ENCODE measurements around the gene TTC32.
"Not testable (repeated sequence)": the region's sequence is repeated elsewhere in the genome, so short reads cannot be mapped to it uniquely, and the experiment has no call there.

Gene TTC32

GRCh38 chr2:19901442-19902215 lies at the start of gene TTC32:
TSS of gene TTC32 (minus strand) at chr2:19901983. CDS start at chr2:19901854, 129 bp downstream.
- DNase-seq, result peak; percentile 94

DNA sequence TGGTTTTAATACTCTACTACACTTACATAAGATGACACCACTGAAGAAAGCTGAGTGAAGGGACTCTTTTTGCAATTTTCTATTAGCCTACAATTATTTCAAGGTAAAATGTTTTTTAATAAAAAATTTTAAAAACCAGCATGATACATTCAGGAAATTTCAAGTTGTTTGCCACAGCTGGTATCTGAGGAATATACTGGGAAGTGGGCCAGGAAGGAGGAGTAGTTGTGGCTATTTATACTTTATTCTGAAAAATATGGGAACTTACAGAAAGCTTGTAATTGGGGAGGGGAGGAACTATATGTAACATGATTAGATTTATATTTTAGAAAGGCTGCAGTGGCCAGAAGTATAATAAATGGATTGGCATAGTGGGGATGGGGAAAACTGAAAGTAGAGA lies 47.3 kb upstream of the TTC32 start:
- no peak for DNase-seq

GRCh38 chr2:19947184-19947940 lies 45.6 kb upstream of the TTC32 start:
- no peak for DNase-seq

- DNase-seq, result no peak
Observed at GRCh38 chr2:19944205-19944845, 42.5 kb upstream of the TTC32 start.

- DNase-seq, result no peak
Observed at GRCh38 chr2:19943189-19943588, 41.4 kb upstream of the TTC32 start.

- no peak for DNase-seq
Observed at GRCh38 chr2:19942199-19942598, 40.4 kb upstream of the TTC32 start.

- DNase-seq, result no peak
Observed at GRCh38 chr2:19937004-19937403, 35.2 kb upstream of the TTC32 start.

GRCh38 chr2:19936203-19936602 lies 34.4 kb upstream of the TTC32 start:
- DNase-seq, result no peak

DNA sequence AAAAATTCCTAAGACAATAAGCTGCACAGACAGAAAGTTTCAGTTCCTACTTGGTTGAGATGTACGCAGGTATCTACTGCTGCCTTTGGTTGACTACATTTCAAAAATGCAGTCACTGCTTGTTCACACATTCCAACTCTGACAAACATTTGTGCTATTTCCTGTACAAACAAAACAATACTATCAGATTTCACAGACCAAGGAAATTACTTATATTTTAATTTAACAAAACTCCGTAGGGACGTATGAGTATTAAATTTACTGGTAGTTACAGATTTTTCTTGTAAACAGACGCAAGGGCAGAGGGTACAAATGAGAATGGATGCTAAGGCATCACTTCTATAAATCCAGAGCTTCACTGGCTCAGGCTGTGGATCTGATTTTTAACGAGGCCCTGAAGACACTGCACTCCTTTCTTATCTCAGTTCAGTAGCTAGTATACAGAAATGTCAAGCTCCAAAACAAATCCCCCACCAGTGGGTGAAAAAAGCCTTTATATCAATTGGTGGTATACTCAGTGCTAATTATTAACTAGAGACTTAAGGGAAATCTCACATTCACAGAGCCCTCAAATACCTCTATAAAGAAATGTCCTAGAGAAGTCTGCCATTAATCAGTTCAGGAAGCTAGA lies 31.7 kb upstream of the TTC32 start:
- DNase-seq, result no peak

- DNase-seq, result no peak
Observed at GRCh38 chr2:19932928-19933327, 31.1 kb upstream of the TTC32 start.

DNA sequence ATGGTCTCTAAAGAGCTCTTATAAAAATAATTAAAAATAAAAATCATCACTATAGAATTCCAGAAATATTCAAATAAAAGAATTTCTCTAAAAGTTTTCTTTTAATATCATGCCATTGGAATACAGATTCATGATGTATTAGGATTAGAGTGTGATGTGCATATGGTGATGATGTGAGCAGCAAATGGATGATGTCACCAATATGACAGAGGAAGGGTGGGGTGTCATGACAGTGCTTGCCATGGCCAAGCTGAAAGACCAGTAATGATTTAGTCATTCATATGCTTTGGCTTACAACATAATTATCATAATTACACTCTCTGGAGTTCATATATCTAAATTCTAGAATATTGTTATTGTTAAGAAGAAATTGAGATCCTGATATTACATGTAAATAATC lies 27.4 kb upstream of the TTC32 start:
- DNase-seq, result no peak

- DNase-seq, result not testable (repeated sequence)
Observed at GRCh38 chr2:19927816-19928215, 26.0 kb upstream of the TTC32 start.

- not testable (repeated sequence) for DNase-seq
Observed at GRCh38 chr2:19924526-19924925, 22.7 kb upstream of the TTC32 start.

DNA sequence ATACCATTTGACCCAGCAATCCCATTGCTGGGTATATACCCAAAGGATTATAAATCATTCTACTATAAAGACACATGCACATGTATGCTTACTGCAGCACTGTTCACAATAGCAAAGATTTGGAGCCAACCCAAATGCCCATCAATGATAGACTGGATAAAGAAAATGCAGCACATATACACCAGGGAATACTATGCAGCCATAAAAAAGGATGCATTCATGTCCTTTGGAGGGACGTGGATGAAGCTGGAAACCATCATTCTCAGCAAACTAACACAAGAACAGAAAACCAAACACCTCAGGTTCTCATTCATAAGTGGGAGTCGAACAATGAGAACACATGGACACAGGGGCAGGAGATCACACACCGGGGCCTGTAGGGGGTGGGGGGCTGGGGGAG lies 20.4 kb upstream of the TTC32 start:
- not testable (repeated sequence) for DNase-seq

- DNase-seq, result no peak
Observed at GRCh38 chr2:19916385-19916950, 14.7 kb upstream of the TTC32 start.

DNA sequence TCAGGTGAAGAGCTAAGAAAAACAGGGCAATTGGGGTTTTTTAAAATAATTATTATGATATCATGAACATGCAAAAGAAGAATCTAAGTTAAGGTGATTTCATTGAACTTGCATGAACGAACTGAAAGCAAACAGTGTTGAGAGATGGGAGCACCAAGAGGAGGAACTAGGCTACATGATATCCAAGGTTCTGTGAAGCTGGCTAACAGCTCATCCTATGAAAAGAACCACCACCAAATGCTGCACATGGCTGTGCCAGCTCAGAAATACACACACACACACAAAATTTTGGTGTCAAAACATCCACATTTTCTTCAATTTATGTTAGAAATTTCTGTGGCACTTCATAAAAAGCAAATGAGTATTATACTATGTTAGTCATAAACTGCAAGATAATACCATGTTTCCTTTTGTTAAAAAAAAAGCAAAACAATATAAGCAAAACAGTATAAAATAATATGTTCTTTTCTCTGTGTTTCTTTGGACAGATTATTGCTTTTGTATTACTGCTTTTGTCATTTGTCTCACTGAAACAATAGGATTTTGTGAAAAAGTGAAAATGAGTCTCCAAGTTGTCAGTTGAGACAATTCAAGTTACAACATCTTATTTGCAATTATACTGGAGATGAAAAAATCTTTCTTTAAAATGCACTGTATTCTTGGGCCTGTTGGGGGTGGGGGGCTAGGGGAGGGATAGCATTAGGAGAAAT lies 12.6 kb upstream of the TTC32 start:
- DNase-seq, result no peak

- no peak for DNase-seq
Observed at GRCh38 chr2:19911808-19912509, 10.2 kb upstream of the TTC32 start.

DNA sequence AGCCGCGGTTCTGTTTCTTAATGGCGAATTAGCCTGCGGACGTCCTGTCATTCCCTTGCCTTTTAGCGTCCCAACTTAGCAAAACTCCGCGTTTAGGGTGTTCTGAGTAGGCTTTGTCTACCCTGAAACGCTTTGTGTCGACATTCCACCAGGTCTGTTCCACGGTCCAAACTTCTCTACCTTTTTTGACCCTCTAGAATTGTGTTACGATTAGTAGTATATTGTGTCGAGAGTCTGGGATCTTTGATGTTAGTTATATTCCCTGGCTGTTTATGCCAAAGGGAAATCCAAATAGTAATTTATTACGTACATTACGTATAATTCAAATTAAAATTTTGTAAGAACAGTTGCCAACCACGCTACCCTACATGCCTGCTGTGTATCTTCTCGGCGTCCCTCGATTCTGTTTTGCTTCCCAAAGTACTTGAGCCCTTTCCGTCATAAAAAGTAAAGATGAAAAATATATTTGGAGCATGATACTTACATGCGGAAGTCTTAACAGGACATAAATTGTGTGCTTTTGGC lies 495 bp upstream of the TTC32 start:
- DNase-seq, result no peak

DNA sequence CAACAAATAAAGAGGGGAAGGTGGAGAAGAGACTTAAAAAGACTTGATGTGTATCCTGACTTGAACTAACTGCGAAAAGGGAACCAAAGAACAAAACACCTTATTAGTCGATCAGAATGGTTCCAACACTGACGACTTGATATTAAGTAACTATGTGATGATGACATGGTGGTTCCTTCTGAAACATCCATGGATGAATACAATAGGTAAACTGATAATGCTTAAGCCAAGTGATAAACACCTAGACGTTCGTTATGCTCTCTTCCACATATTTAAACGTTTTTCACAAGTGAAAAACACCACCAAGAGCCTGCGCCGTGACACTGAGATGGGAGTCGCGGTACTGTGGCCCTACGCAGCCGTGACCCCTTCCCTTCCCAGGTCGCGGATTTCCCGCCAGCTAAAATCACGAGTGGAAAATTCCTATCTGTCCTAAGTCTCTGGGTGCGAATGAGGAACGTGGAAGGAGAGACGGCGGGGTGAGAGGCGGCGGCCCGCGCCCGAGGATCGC lies 797 bp downstream of the TTC32 start:
- no peak for DNase-seq

DNA sequence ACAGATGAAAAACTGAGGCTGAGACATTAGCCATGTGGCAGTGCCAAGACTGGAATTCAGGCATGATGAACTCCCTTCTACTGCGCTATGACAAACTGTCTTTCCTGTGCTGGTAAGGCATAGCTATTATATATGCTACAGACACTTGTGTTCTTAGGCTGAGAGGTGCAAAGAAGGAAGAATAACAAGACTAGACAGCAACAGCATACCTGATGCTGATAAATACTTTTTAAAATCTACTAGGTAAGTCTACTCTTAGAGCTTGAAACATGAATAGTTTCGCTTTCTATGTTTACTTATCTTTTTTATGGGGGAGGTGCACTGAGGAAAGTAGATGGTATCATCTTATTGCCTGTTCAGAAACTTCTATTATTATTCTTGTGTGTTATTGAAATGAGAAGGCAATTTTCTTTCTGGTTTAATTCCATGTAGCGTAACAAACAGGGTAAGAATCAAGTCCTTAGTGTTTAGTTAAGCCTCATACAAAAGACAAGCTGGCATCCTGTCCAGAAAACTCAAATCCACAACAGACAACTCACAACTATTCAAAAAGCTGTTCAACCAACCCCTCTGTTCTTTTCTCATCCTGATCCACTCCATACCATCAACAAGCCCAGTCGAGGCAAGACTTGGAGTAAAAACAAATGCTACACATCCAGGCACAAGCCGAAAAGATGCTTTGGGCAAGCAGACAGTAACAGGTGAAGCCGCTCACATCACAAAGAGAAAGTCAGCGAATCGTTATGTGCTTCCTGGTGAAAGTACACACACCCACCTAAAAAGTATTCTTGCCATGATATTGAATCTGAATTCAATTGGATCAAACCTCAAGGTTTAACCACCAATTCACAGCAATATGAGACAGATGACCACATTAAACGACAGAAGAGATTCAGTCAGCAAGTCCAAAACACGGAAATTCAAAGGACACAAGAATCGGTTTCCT lies 1.5 kb downstream of the TTC32 start:
- peak; percentile 19 for DNase-seq

Measured in CD4-positive, alpha-beta T cell treated with Interleukin-6 for 4 hours (primary cell).